Kidney (tissue), 14 donors: ENCODE results near the gene UBE2L6. TPM values are rescaled to one million over a fixed set of nuclear protein-coding genes. Genes with fewer than 3 reads are reported as not detected.
A peak's percentile ranks its signal among the peaks of the same experiment; 100 is the strongest.

Experiments used
- DNase-seq, 5 donors: peaks; one replicate each; pipeline ENCODE4 v3.0.0-alpha.2; 2013 to 2020
- FAIRE-seq: peaks from 2 replicates; lab custom pipeline; 2012; peaks lifted over from hg19 to GRCh38; lab: Jason Lieb, UNC
- H3K27ac ChIP-seq, 2 donors: one replicate each; pipeline ENCODE4 v1.7.0; 2013; ENCODE audit warnings: low read depth in 2 of 2, low read length in 2 of 2, inconsistent platforms in 1 of 2
- H3K27me3 ChIP-seq: one replicate; pipeline ENCODE4 v1.7.1; 2013; ENCODE audit warnings: low read length, inconsistent platforms; ENCODE audit not compliant: control insufficient read depth, insufficient read depth
- H3K36me3 ChIP-seq, 3 donors: one replicate each; pipeline versions ENCODE4 v1.7.0 to v1.7.1; 2013; ENCODE audit warnings: low read length in 3 of 3, control low read depth in 1 of 3, inconsistent platforms in 1 of 3; ENCODE audit not compliant: insufficient read depth in 3 of 3, control insufficient read depth in 2 of 3
- H3K4me1 ChIP-seq, 3 donors: one replicate each; pipeline versions ENCODE4 v1.7.0 to v1.7.1; 2013; ENCODE audit warnings: low read length in 3 of 3, inconsistent platforms in 1 of 3, low read depth in 1 of 3; ENCODE audit not compliant: control insufficient read depth in 2 of 3, insufficient read depth in 2 of 3
- H3K4me3 ChIP-seq, 3 donors: one replicate each; pipeline versions ENCODE4 v1.7.0 to v1.8.1; 2013; ENCODE audit warnings: low read length in 3 of 3, control low read depth in 1 of 3, inconsistent platforms in 1 of 3
- H3K9ac ChIP-seq, 3 donors: one replicate each; pipeline versions ENCODE4 v1.7.0 to v1.7.1; 2013; ENCODE audit warnings: low read length in 3 of 3, control low read depth in 1 of 3, inconsistent platforms in 1 of 3
- H3K9me3 ChIP-seq, 3 donors: one replicate each; pipeline versions ENCODE4 v1.7.0 to v1.7.1; 2013; ENCODE audit warnings: low read length in 3 of 3, control low read depth in 1 of 3, inconsistent platforms in 1 of 3; ENCODE audit not compliant: control insufficient read depth in 2 of 3, insufficient read depth in 1 of 3
- CTCF ChIP-seq: IDR thresholded peaks from 3 replicates; pipeline ENCODE4 v1.5.1; 2012; ENCODE audit warnings: mild to moderate bottlenecking, moderate library complexity, borderline replicate concordance; ENCODE audit not compliant: insufficient read depth; ENCODE audit errors: extremely low read depth
- intact Hi-C: fragments of 100-400 bp; cut with DNase I; formaldehyde crosslinking; loops from one replicate; pipeline ENCODE4 v1.11.1; 2022
- polyA plus RNA-seq: library from polyadenylated mRNA; stranded (reverse); fragments of 350-450 nt; fragmentation: Illumina TruSeq; extraction: RNeasy Lipid Tissue Mini Kit (QIAGEN cat#74804); gene quantifications from one replicate; pipeline ENCODE4 v1.2.3, GENCODE V29; 2014; ENCODE audit warnings: low read depth, low replicate concordance; ENCODE audit not compliant: insufficient read depth
- total RNA-seq: library from RNA; stranded (reverse); fragmentation: NEBNext Ultra II Directional; extraction: Animal tissue kit (Norgen Biotek cat#: 25700); gene quantifications from one replicate; pipeline ENCODE4 v1.2.1, GENCODE V29; 2021
- donor health status: control.
- donor health status: control.
- donor health status: control.
- donor health status: control.
- donor health status: control.
- donor health status: DM: yes; HTN: yes; CAD: no.
- donor health status: Normal renal cell carcinoma (clear cell type).

The UBE2L6 gene
- total and polyA plus RNA-seq, 2 donors from 2014 or later: 71.4 to 73.9 TPM

- Histone ChIP-seq H3K27me3 (no peaks in the 10 kb centered on the region), H3K36me3 (peaks cover 2 to 9% (median 5%) of the 10 kb centered on the region in 3 donors), H3K27ac (no peak overlapping the region), H3K9ac (no peak overlapping the region), H3K9me3 (no peaks in the 10 kb centered on the region), H3K4me3 (no peak overlapping the region), H3K4me1 (no peaks in the 10 kb centered on the region)
- intact Hi-C loops: no loop called here
- no peak for TF ChIP-seq CTCF
- FAIRE-seq (no peak), DNase-seq (no peak)
These were observed 46.8 kb upstream of the UBE2L6 start for GRCh38 chr11:57614234-57614772.

DNA sequence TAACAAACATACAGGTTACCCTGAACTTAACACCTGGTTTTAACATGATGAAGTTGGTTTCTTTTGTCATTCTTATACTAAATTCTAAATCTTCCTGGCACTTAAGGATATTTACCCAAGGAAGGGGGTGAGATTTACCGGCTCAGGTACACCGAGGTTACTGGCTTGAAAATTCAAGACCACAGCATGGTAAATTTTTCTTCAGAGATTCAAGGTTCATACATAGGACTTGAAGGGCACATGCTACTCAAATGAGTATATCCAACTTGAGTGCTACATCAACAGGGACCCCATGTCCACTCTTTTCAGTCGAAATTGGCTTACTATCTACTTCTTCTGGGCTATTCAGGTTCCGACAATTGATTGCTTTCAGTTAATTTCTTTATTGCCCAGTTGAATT, 42.7 kb upstream of the UBE2L6 start:
- H3K9me3 ChIP-seq: no peaks in the 10 kb centered on the region
- H3K4me1 ChIP-seq: no peaks in the 10 kb centered on the region
- DNase-seq (no peak), FAIRE-seq (no peak)
- intact Hi-C loops: no loop called here
- H3K36me3 ChIP-seq: peaks cover 5 to 11% (median 9%) of the 10 kb centered on the region in 3 donors
- H3K27me3 ChIP-seq: no peaks in the 10 kb centered on the region
- no peak for TF ChIP-seq CTCF
- H3K4me3 ChIP-seq: no peak overlapping the region
- no peak overlapping the region for H3K9ac ChIP-seq
- no peak overlapping the region for H3K27ac ChIP-seq

DNA sequence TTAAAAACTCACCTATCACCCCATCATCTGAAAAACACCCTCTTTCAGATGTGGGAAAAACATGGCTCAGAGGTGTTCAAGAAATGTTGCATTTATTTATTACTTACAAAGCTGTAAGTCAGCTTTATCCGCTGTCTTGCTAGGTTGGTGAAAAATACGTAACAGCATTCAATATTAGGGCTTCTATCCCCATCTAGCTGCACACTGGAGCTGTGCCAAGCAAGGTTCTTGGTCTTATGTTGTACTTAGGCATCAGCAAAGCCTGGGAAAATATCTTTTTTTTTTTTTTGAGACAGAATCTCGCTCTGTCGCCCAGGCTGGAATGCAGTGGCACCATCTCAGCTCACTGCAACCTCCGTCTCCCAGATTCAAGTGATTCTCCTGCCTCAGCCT, 37.6 kb upstream of the UBE2L6 start:
- Histone ChIP-seq H3K4me3 (no peak overlapping the region), H3K9ac (no peak overlapping the region), H3K27ac (no peak overlapping the region), H3K4me1 (no peaks in the 10 kb centered on the region), H3K9me3 (no peaks in the 10 kb centered on the region), H3K36me3 (peaks cover 0 to 11% (median 2%) of the 10 kb centered on the region in 3 donors), H3K27me3 (no peaks in the 10 kb centered on the region)
- DNase-seq: peak in 1 of 5 donors; percentile 40
- TF ChIP-seq CTCF: no peak
- no peak for FAIRE-seq
- intact Hi-C loops: no loop called here
